ENCODE measurements around the gene BLM.

Gene BLM

GRCh38 chr15:90787881-90788280, 70.7 kb downstream of the BLM start:
- no peak for DNase-seq (ENCODE audit: low read depth in 1 of 2, low spot score in 1 of 2)

- no peak for DNase-seq (ENCODE audit: low read depth in 1 of 2, low spot score in 1 of 2)
Measured at GRCh38 chr15:90789462-90789861, 72.3 kb downstream of the BLM start.

GRCh38 chr15:90790057-90790456, 72.9 kb downstream of the BLM start:
- no peak for DNase-seq (ENCODE audit: low read depth in 1 of 2, low spot score in 1 of 2)

GRCh38 chr15:90790561-90790960, 73.4 kb downstream of the BLM start:
- no peak for DNase-seq (ENCODE audit: low read depth in 1 of 2, low spot score in 1 of 2)

GRCh38 chr15:90794538-90794937, 77.4 kb downstream of the BLM start:
- no peak for DNase-seq (ENCODE audit: low read depth in 1 of 2, low spot score in 1 of 2)

- no peak for DNase-seq (ENCODE audit: low read depth in 1 of 2, low spot score in 1 of 2)
Measured at GRCh38 chr15:90799639-90800170, 82.6 kb downstream of the BLM start.

GRCh38 chr15:90801803-90802202, 84.7 kb downstream of the BLM start:
- no peak for DNase-seq (ENCODE audit: low read depth in 1 of 2, low spot score in 1 of 2)

GRCh38 chr15:90807074-90807785, 90.1 kb downstream of the BLM start:
- DNase-seq (ENCODE audit: low read depth in 1 of 2, low spot score in 1 of 2) = no peak

- no peak for DNase-seq (ENCODE audit: low read depth in 1 of 2, low spot score in 1 of 2)
Measured at GRCh38 chr15:90807786-90808086, 90.6 kb downstream of the BLM start.

- no peak for DNase-seq (ENCODE audit: low read depth in 1 of 2, low spot score in 1 of 2)
Measured at GRCh38 chr15:90808517-90809235, 91.5 kb downstream of the BLM start.

- no peak for DNase-seq (ENCODE audit: low read depth in 1 of 2, low spot score in 1 of 2)
Measured at GRCh38 chr15:90809536-90809935, 92.4 kb downstream of the BLM start.

GRCh38 chr15:90810354-90810753, 93.2 kb downstream of the BLM start:
- no peak for DNase-seq (ENCODE audit: low read depth in 1 of 2, low spot score in 1 of 2)

- DNase-seq (ENCODE audit: low read depth in 1 of 2, low spot score in 1 of 2) = no peak
Measured at GRCh38 chr15:90812171-90812957, 95.2 kb downstream of the BLM start.

- no peak for DNase-seq (ENCODE audit: low read depth in 1 of 2, low spot score in 1 of 2)
Measured at GRCh38 chr15:90812958-90813265, 95.8 kb downstream of the BLM start.

- no peak for DNase-seq (ENCODE audit: low read depth in 1 of 2, low spot score in 1 of 2)
Measured at GRCh38 chr15:90813796-90814190, 96.6 kb downstream of the BLM start.

- no peak for DNase-seq (ENCODE audit: low read depth in 1 of 2, low spot score in 1 of 2)
Measured at GRCh38 chr15:90814191-90814821, 97.2 kb downstream of the BLM start.

GRCh38 chr15:90816401-90817116, 99.4 kb downstream of the BLM start:
- DNase-seq (ENCODE audit: low read depth in 1 of 2, low spot score in 1 of 2) = no peak

GRCh38 chr15:90817117-90818057, 100.2 kb downstream of the BLM start:
- DNase-seq (ENCODE audit: low read depth in 1 of 2, low spot score in 1 of 2) = no peak

GRCh38 chr15:90818251-90819210, 101.4 kb downstream of the BLM start:
- DNase-seq (ENCODE audit: low read depth in 1 of 2, low spot score in 1 of 2) = no peak

Data from stimulated activated CD4-positive, alpha-beta T cell treated with anti-CD3 and anti-CD28 coated beads, Interleukin-15, amount 100 ng/mL, for 1 hour (primary cell).